SU-DHL-6 (cell line): ENCODE results near the gene EXT2.

Source experiments
- H2AFZ ChIP-seq: fragments of 200-600 bp; sonication (generic); 2 replicates; pipeline ENCODE4 v1.6.1; 2014; ENCODE audit warnings: low read depth, mild to moderate bottlenecking, moderate library complexity, mixed read lengths, antibody characterized with exemption, low read length; ENCODE audit not compliant: severe bottlenecking
- H3F3A ChIP-seq: fragments of 200-600 bp; shearing (Covaris generic); 2 replicates; pipeline ENCODE4 v1.6.0; 2016; ENCODE audit warnings: antibody characterized with exemption, mild to moderate bottlenecking; ENCODE audit not compliant: insufficient read depth
- H3K27ac ChIP-seq: fragments of 200-600 bp; sonication (generic); 2 replicates; pipeline ENCODE4 v1.5.1; 2016; ENCODE audit warnings: low read depth, mild to moderate bottlenecking, low read length, moderate library complexity, mixed read lengths
- H3K27me3 ChIP-seq: fragments of 200-600 bp; sonication (generic), shearing (Covaris generic); 2 replicates; pipeline ENCODE4 v1.6.0; 2014; ENCODE audit warnings: mild to moderate bottlenecking, low read length
- H3K36me3 ChIP-seq: fragments of 200-600 bp; sonication (generic); 2 replicates; pipeline ENCODE4 v1.6.1; 2014; ENCODE audit warnings: mild to moderate bottlenecking, low read length, mixed read lengths
- H3K4me2 ChIP-seq: fragments of 300-600, 200-600 bp; shearing (Covaris generic), sonication (generic); 2 replicates; pipeline ENCODE4 v1.6.0; 2014; ENCODE audit warnings: low read length, low read depth, mild to moderate bottlenecking; ENCODE audit not compliant: poor library complexity, severe bottlenecking
- H3K4me3 ChIP-seq: fragments of 200-600 bp; sonication (generic); 2 replicates; pipeline ENCODE4 v1.5.1; 2014; ENCODE audit warnings: antibody characterized with exemption, low read length, mild to moderate bottlenecking, mixed read lengths; ENCODE audit not compliant: insufficient read depth, poor library complexity, severe bottlenecking
- H3K79me2 ChIP-seq: fragments of 200-600 bp; sonication (generic); 2 replicates; pipeline ENCODE4 v1.6.1; 2014; ENCODE audit warnings: mild to moderate bottlenecking, low read length, moderate library complexity; ENCODE audit not compliant: insufficient read depth
- H3K9ac ChIP-seq: fragments of 200-600 bp; sonication (generic); 2 replicates; pipeline ENCODE4 v1.7.0; 2014; ENCODE audit warnings: mild to moderate bottlenecking, low read length
- H3K9me2 ChIP-seq: fragments of 200-600 bp; sonication (generic); replicated peaks from 2 replicates; pipeline ENCODE4 v1.6.1; 2014; ENCODE audit warnings: low read length; ENCODE audit not compliant: insufficient read depth
- H3K9me3 ChIP-seq: fragments of 200-600 bp; sonication (generic); 2 replicates; pipeline ENCODE4 v1.6.1; 2014; ENCODE audit warnings: low read length, mixed read lengths; ENCODE audit not compliant: insufficient read depth
- H4K20me1 ChIP-seq: fragments of 200-600 bp; sonication (generic); 2 replicates; pipeline ENCODE4 v1.6.1; 2014; ENCODE audit warnings: low read depth, mild to moderate bottlenecking, antibody characterized with exemption, low read length, moderate library complexity, mixed read lengths
- CTCF ChIP-seq: fragments of 200-600 bp; sonication (generic); IDR thresholded peaks from one replicate; pipeline ENCODE4 v1.5.1; 2017; ENCODE audit warnings: antibody characterized with exemption, mild to moderate bottlenecking, low read length, moderate library complexity; ENCODE audit not compliant: insufficient read depth, poor library complexity, severe bottlenecking
- EZH2phosphoT487 ChIP-seq: fragments of 200-600 bp; sonication (generic), shearing (Covaris generic); conservative IDR thresholded peaks from 2 replicates; pipeline ENCODE4 v1.6.1; 2018; ENCODE audit warnings: mild to moderate bottlenecking, antibody characterized with exemption, low read length, moderate library complexity, mixed read lengths

Gene EXT2

DNA sequence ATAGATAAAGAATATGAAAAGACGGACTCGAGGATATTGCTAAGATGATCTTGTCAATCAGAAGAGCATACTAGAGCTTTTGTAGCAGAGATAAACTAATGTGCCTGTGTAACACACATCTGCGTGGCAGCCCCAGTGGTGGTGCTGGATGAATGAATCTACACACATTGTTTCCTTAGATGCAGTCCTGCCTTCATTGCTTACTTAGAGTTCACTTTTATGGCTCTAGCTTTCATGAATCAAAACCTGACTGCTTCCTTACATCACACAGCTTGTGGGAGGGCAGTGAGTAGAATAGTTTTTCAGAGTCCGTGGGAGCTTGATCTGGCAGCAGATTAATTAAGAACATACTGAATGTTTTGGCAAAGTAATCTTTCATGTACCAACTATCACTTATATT is 83.7 kb downstream of the EXT2 start:
- Histone ChIP-seq H3K27ac (no peak overlapping the region), H3K4me3 (no peak overlapping the region), H3K9ac (no peak overlapping the region), H3K36me3 (no peaks in the 10 kb centered on the region), H3K9me3 (no peaks in the 10 kb centered on the region), H3K9me2 (no peaks in the 10 kb centered on the region), H3K4me2 (no peak overlapping the region), H2AFZ (no peak overlapping the region), H3F3A (no peaks in the 10 kb centered on the region), H3K79me2 (no peaks in the 10 kb centered on the region), H3K27me3 (no peaks in the 10 kb centered on the region), H4K20me1 (no peaks in the 10 kb centered on the region; the same call in 1 of the 2 replicates)
- TF ChIP-seq EZH2phosphoT487 (no peak), CTCF (no peak)

DNA sequence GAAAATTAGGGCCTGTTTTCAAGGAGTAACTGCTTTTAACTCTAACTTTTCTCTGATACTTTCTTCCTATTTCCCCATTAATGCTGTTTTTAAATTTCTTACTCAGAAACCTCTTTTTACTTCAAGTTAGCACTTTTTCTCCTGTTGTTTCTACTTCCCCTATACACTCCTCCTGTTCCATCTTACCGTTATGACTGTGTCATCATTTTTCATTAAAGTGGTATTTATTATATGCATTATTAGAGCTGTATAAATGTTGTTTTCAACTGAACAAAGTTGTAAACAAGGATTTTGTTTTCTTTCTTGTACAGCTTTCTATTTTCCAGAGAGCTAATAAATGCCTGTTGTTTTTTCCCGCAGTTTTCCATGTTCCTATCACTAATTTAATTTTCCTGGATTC is 84.6 kb downstream of the EXT2 start:
- Histone ChIP-seq H3K4me2 (no peak overlapping the region), H3K27ac (no peak overlapping the region), H3K9me3 (no peaks in the 10 kb centered on the region)

DNA sequence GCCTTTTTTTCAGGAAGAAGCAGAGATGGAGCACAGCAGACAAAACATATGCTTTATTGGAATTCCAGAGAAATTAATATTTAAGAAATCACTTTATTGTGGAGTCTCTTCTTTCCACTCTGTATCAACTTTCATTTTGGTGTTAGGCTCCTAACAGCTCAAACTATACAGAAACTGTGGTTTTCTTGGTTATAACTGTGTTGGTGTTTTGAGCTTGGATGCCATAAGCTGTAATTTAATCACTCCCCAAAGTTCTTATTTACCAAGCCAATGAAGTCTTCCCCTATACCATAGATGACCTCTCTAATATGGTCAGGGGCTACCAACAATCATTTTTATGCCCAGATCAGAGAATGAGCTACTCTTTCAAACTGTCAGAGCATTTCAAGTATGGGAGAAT is 90.0 kb downstream of the EXT2 start:
- H3K9ac ChIP-seq: no peak overlapping the region
- no peak overlapping the region for H3K4me2 ChIP-seq
- no peak overlapping the region for H2AFZ ChIP-seq
- TF ChIP-seq CTCF (no peak), EZH2phosphoT487 (no peak)
- no peak overlapping the region for H3K27ac ChIP-seq
- H3F3A ChIP-seq: no peaks in the 10 kb centered on the region
- no peaks in the 10 kb centered on the region for H3K9me2 ChIP-seq
- no peak overlapping the region for H3K4me3 ChIP-seq
- H3K36me3 ChIP-seq: no peaks in the 10 kb centered on the region
- no peaks in the 10 kb centered on the region for H4K20me1 ChIP-seq
- H3K9me3 ChIP-seq: peaks cover 9% of the 10 kb centered on the region; the same call in 1 of the 2 replicates
- no peaks in the 10 kb centered on the region for H3K79me2 ChIP-seq
- no peaks in the 10 kb centered on the region for H3K27me3 ChIP-seq

More for the DNA sequence above, 84.6 kb downstream of the EXT2 start:
- no peaks in the 10 kb centered on the region for H3F3A ChIP-seq
- no peak overlapping the region for H3K4me3 ChIP-seq
- H3K36me3 ChIP-seq: no peaks in the 10 kb centered on the region
- no peaks in the 10 kb centered on the region for H3K27me3 ChIP-seq
- no peak overlapping the region for H2AFZ ChIP-seq
- H3K9me2 ChIP-seq: no peaks in the 10 kb centered on the region
- no peaks in the 10 kb centered on the region; the same call in 1 of the 2 replicates for H4K20me1 ChIP-seq
- H3K9ac ChIP-seq: no peak overlapping the region
- H3K79me2 ChIP-seq: no peaks in the 10 kb centered on the region
- TF ChIP-seq CTCF (no peak), EZH2phosphoT487 (no peak)
